ENCODE measurements around the gene ATAD3B.
"Not testable (repeated sequence)": the region's sequence is repeated elsewhere in the genome, so short reads cannot be mapped to it uniquely, and the experiment has no call there.

DNA sequence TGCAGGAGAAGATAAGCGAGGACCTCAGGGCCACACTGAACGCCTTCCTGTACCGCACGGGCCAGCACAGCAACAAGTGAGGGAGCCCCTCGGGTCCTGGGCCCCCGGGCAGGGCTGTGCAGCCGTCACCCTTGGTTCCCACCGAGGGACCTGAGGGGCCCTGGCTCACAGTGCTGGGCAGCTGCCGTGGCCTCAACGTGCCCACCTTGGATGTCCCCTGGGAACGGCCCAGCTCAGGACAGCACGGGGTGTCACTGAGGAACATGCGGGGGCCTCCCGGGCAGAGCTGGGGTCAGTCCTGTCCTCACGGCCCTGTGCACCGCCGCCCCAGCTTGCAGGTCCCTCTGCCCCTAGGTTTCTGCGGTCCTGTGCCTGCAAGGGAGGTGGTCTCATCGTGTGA, 12.4 kb upstream of the ATAD3B start:
- TF ChIP-seq POLR2AphosphoS5 (IDR thresholded peaks at IDR 0.05) = not testable (repeated sequence)
- TF ChIP-seq, protein P1, sequence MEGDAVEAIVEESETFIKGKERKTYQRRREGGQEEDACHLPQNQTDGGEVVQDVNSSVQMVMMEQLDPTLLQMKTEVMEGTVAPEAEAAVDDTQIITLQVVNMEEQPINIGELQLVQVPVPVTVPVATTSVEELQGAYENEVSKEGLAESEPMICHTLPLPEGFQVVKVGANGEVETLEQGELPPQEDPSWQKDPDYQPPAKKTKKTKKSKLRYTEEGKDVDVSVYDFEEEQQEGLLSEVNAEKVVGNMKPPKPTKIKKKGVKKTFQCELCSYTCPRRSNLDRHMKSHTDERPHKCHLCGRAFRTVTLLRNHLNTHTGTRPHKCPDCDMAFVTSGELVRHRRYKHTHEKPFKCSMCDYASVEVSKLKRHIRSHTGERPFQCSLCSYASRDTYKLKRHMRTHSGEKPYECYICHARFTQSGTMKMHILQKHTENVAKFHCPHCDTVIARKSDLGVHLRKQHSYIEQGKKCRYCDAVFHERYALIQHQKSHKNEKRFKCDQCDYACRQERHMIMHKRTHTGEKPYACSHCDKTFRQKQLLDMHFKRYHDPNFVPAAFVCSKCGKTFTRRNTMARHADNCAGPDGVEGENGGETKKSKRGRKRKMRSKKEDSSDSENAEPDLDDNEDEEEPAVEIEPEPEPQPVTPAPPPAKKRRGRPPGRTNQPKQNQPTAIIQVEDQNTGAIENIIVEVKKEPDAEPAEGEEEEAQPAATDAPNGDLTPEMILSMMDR (IDR thresholded peaks at IDR 0.05) = not testable (repeated sequence)

All from prostate gland (tissue), 2 donors.